Heart left ventricle (tissue), 16 donors: Measurements from ENCODE around the gene DIP2B. TPM values are rescaled to one million over a fixed set of nuclear protein-coding genes. Genes with fewer than 3 reads are reported as not detected.

Source experiments
- ATAC-seq, 4 donors: fragments of 200-7000 bp; cut with Tn5 transposase; one replicate each; pipeline ENCODE4 v1.9.1; 2020 to 2022; ENCODE audit warnings: moderate library complexity in 4 of 4, mild to moderate bottlenecking in 3 of 4, moderate number of reproducible peaks in 1 of 4
- DNase-seq, 5 donors: peaks; one replicate each; pipeline ENCODE4 v3.0.0-alpha.2; 2020
- H3K27ac ChIP-seq, 12 donors: fragments of 200-600 bp; sonication (generic) in 4 of 12; one replicate each; pipeline versions ENCODE4 v1.5.0 to v1.8.0; 2016 to 2022; ENCODE audit warnings: mild to moderate bottlenecking in 2 of 12
- H3K27me3 ChIP-seq, 9 donors: fragments of 200-600 bp; sonication (generic) in 2 of 9; one replicate each; pipeline versions ENCODE4 v1.5.1 to v1.8.0; 2016 to 2022; ENCODE audit warnings: mild to moderate bottlenecking in 3 of 9
- H3K36me3 ChIP-seq, 9 donors: fragments of 200-600 bp; sonication (generic) in 2 of 9; one replicate each; pipeline versions ENCODE4 v1.5.0 to v1.8.0; 2018 to 2022; ENCODE audit warnings: mild to moderate bottlenecking in 2 of 9
- H3K4me1 ChIP-seq, 12 donors: fragments of 200-600 bp; sonication (generic) in 4 of 12; one replicate each; pipeline versions ENCODE4 v1.5.0 to v1.8.0; 2016 to 2022; ENCODE audit warnings: mild to moderate bottlenecking in 3 of 12
- H3K4me3 ChIP-seq, 12 donors: fragments of 200-600 bp; sonication (generic) in 4 of 12; one replicate each; pipeline versions ENCODE4 v1.5.0 to v1.8.0; 2017 to 2022; ENCODE audit warnings: mild to moderate bottlenecking in 9 of 12, moderate library complexity in 4 of 12
- H3K9me3 ChIP-seq, 12 donors: fragments of 200-600 bp; sonication (generic) in 4 of 12; one replicate each; pipeline versions ENCODE4 v1.5.0 to v1.8.0; 2016 to 2022; ENCODE audit warnings: mild to moderate bottlenecking in 1 of 12
- CTCF ChIP-seq, 12 donors: fragments of 200-600 bp; sonication (generic) in 4 of 12; IDR thresholded peaks; one replicate each; pipeline versions ENCODE4 v1.5.0 to v1.8.0; 2018 to 2022; ENCODE audit warnings: antibody characterized with exemption in 12 of 12, mild to moderate bottlenecking in 5 of 12
- POLR2A ChIP-seq, 2 donors: fragments of 450-650 bp; IDR thresholded peaks; one replicate each; pipeline ENCODE4 v1.6.1; 2017; ENCODE audit warnings: antibody characterized with exemption in 2 of 2, mild to moderate bottlenecking in 2 of 2, moderate library complexity in 2 of 2
- WGBS, 4 donors: extraction: QIAGEN DNeasy Blood & Tissue Kit in 2 of 4; methylation state at CpG; one replicate each; pipeline versions ENCODE4 v1.1.5 to v1.1.7; 2013 to 2018; 5-methylcytosine and 5-hydroxymethylcytosine counted together
- intact Hi-C, 10 donors: fragments of 100-400 bp; cut with DNase I; formaldehyde crosslinking; loops; one replicate each; pipeline versions ENCODE4 v1.11.1 to v1.14.2; 2022
- polyA plus RNA-seq, 2 donors: library from polyadenylated mRNA; stranded (reverse); fragments of 200-250 nt; gene quantifications; one replicate each; pipeline ENCODE4 v1.2.3, GENCODE V29; 2013
- total RNA-seq, 9 donors: library from RNA; depleted of rRNA in 2 of 9; stranded (reverse); fragments of >200 nt in 2 of 9; fragmentation: NEBNext Ultra II Directional in 3 of 9; extraction: Animal tissue kit (Norgen Biotek cat#: 25700) in 3 of 9; gene quantifications; one replicate each; pipeline versions ENCODE4 v1.1.0 to v1.2.4, GENCODE V29; 2016 to 2023
- donor health status: ischemic (EF 13 %, LVEDD 7.1; RV severe dilation, severe dysfunction).
- donor health status: healthy with polysubstance abuse.
- donor health status: DM: no; HTN: yes; CAD: no.
- donor health status: DM: no; HTN: no; CAD: no.
- donor health status: ischemic (EF 25% LVEDD 6.9; RV normal size, moderate dysfunction).
- donor health status: ischemic (EF 25% LVEDD 5.7; RV mildly dilated, moderate dysfunction).
- donor health status: healthy.
- donor health status: DM: yes; HTN: yes; CAD: no.
- donor health status: ischemic (EF 35%, LVEDD 5.7; RV mildly dilated, moderate dysfunction).
- donor health status: nonischemic (EF 11% LVEDD 7.7; RV severe dilation, severe dysfunction).
- donor health status: DM: yes; HTN: yes; CAD: no.
- donor health status: PGD.
- donor health status: ischemic (EF 29% LVEDD 5.4; RV normal size, mild dysfunction).
- donor health status: nonischemic (EF 23%, LVEDD 6.1; RV moderate dilation, normal function).

DIP2B gene
- total and polyA plus RNA-seq, 11 donors = 3.4 to 25.0 (median 16.7) TPM

DNA sequence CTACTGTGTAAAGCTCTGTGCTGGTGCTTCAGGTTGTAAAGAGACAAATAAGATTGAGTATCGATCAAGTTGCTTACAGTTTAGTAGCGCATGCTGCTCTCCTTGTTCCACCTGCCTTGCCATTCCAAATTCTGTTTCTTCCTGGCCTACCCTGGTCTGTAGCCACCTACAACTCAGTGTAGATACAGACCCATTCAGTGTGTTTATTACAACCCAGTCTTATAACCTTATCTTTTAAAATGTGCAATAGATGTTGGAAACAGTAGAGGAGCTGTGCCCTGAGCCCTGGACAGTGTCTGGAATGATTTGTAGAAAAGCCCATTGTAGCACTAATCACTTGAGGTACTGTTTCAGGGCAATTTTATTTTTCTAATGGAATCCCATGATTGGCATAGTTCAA is 68.5 kb downstream of the DIP2B start:
- H3K36me3 ChIP-seq = no peaks in the 10 kb centered on the region
- TF ChIP-seq POLR2A (IDR thresholded peaks at IDR 0.05) = no peak
- no peak for TF ChIP-seq CTCF (IDR thresholded peaks at IDR 0.05)
- DNase-seq (no peak), ATAC-seq (no peak)
- H3K27me3 ChIP-seq = no peaks in the 10 kb centered on the region
- intact Hi-C loops = loop anchor here in 1 of 10 donors (10.0 kb wide), 1 partner anchor 52 kb away; no protein-coding TSS in a partner anchor
- no peaks in the 10 kb centered on the region for H3K9me3 ChIP-seq
- peak overlapping the region in 3 of 12 donors; percentile 1 to 75 (median 40) for H3K27ac ChIP-seq
- 90 to 99% (median 97%) methylated on average over 2 of the region's 2 CpGs for WGBS, 4 donors
- peaks cover 9 to 78% (median 54%) of the 10 kb centered on the region in 12 donors for H3K4me1 ChIP-seq
- no peak overlapping the region for H3K4me3 ChIP-seq

DNA sequence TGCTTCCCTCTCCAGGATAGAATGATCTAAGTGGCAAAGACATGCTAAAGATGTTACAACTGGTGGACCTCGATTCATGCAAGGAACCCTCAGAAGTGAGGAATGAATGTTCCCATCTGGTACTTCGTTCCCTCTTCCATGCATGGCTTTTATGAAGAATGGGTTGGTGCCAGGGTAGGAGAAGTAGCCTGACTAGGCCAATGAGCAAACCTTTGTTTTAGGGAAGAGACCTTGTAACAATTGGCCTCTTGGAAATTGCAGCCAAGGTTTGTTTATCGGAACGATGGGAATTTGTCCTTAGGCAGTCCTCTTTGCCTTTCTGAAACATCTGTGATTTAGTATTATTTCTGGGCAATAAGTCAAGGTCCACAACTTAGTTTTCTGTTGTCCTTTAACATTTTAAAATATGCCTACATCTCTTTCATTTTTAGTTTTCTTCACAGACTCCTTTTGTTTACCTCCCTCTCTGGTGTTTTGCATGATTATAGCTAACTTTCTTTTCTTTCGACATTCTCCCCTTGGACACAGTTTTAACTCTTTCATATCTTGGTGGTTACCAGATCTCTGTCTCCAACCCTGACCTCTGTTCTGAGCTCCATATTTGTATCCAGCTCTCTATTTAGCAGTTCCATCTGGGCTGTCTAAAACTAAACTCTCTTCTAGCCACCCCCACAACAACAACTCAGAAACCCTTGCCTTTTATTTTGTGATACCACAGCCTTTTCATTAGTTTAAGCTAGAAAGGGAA is 70.0 kb downstream of the DIP2B start:
- ATAC-seq = no peak
- H3K27me3 ChIP-seq = no peaks in the 10 kb centered on the region
- peaks cover 2 to 72% (median 46%) of the 10 kb centered on the region in 12 donors for H3K4me1 ChIP-seq
- no peak for TF ChIP-seq POLR2A (IDR thresholded peaks at IDR 0.05)
- no peak for TF ChIP-seq CTCF (IDR thresholded peaks at IDR 0.05)
- no peaks in the 10 kb centered on the region for H3K9me3 ChIP-seq
- H3K27ac ChIP-seq = peak overlapping the region in 3 of 12 donors; percentile 3 to 51 (median 50)
- WGBS, 4 donors = 42 to 60% (median 48%) methylated on average over 5 of the region's 5 CpGs
- intact Hi-C loops = loop anchor here in 1 of 10 donors (10.0 kb wide), 1 partner anchor 50 kb away; no protein-coding TSS in a partner anchor
- no peak for DNase-seq
- H3K4me3 ChIP-seq = no peak overlapping the region
- no peaks in the 10 kb centered on the region for H3K36me3 ChIP-seq

DNA sequence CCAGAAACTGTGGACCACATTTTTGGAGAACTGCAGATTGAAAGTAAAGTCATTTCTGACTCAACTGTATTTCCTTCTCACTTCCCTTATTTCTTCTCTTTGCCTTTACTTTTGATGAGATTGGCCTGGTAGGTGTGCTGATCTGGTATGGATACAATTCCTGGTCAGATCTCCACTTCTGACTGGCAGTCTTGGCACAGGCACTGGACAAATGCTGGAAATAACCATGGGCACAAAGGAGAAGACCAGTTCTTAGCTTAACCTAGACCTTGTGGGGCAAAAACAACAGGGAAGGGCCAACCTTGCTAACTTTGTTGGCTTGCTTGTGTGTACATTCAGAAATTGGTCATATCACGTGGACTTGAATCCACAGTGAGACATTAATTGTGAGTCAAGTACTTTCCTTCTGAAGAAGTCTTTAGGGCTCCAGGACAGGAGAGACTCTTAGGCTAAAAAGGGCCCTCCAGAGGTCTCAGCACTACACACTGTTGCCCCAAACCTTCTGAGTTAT is 75.0 kb downstream of the DIP2B start:
- Histone ChIP-seq H3K27ac (no peak overlapping the region), H3K4me3 (no peak overlapping the region), H3K4me1 (peaks cover 0 to 43% (median 22%) of the 10 kb centered on the region in 12 donors), H3K27me3 (no peaks in the 10 kb centered on the region), H3K9me3 (no peaks in the 10 kb centered on the region), H3K36me3 (peaks cover 0 to 8% (median 0%) of the 10 kb centered on the region in 9 donors)
- intact Hi-C loops = loop anchor here in 1 of 10 donors (10.0 kb wide), 1 partner anchor 45 kb away; no protein-coding TSS in a partner anchor
- TF ChIP-seq CTCF (IDR thresholded peaks at IDR 0.05) (no peak), POLR2A (IDR thresholded peaks at IDR 0.05) (no peak)
- ATAC-seq (no peak), DNase-seq (no peak)
- WGBS, 4 donors = 81 to 84% methylated on average over 1 of the region's 1 CpG; no CpG with 5 or more reads in 2 of the 4 donors

DNA sequence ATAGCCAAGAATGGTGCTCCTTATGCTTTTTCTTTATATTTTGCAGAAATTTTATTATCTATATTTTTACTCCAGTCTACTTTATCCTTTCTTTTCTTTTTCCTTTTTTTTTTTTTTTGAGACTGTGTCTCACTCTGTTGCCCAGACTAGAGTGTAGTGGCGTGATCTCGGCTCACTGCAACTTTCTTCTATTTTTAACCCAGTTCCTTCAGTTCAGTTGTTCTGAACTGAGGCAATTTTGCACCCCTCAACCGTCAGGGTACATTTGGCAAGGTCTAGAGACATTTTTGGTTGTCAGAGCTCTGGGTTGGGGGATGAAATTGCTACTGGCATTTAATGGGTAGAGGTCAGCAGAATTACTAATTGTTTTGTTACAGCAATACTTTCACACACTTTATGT is 75.7 kb downstream of the DIP2B start:
- Histone ChIP-seq H3K36me3 (peaks cover 0 to 9% (median 0%) of the 10 kb centered on the region in 9 donors), H3K27me3 (no peaks in the 10 kb centered on the region), H3K4me1 (peaks cover 0 to 37% (median 15%) of the 10 kb centered on the region in 12 donors), H3K4me3 (no peak overlapping the region), H3K27ac (no peak overlapping the region), H3K9me3 (no peaks in the 10 kb centered on the region)
- 44 to 68% (median 49%) methylated on average over 3 of the region's 3 CpGs for WGBS, 4 donors
- no peak for TF ChIP-seq CTCF (IDR thresholded peaks at IDR 0.05)
- no peak for TF ChIP-seq POLR2A (IDR thresholded peaks at IDR 0.05)
- intact Hi-C loops = no loop called here
- no peak for ATAC-seq
- DNase-seq = no peak
